ENCODE data around the gene FUT4.

- TF ChIP-seq REST (IDR thresholded peaks at IDR 0.05; ENCODE audit: borderline replicate concordance): no peak
- no peak for TF ChIP-seq CTCF (IDR thresholded peaks at IDR 0.05; ENCODE audit: poor library complexity, severe bottlenecking)
- TF ChIP-seq MXI1 (conservative IDR thresholded peaks at IDR 0.05; ENCODE audit: poor library complexity, severe bottlenecking): no peak
- TF ChIP-seq POLR2AphosphoS5 (IDR thresholded peaks at IDR 0.05): no peak
- TF ChIP-seq RAD21 (conservative IDR thresholded peaks at IDR 0.05): no peak
- TF ChIP-seq TAF1 (IDR thresholded peaks at IDR 0.05; ENCODE audit: low read depth): no peak
Measured at GRCh38 chr11:94546886-94547285, 3.2 kb downstream of the FUT4 start.
